Measurements from ENCODE around the gene AIMP1.
A peak's percentile ranks its signal among the peaks of the same experiment; 100 is the strongest.
"Not testable (repeated sequence)": the region's sequence is repeated elsewhere in the genome, so short reads cannot be mapped to it uniquely, and the experiment has no call there.

Gene AIMP1

DNA sequence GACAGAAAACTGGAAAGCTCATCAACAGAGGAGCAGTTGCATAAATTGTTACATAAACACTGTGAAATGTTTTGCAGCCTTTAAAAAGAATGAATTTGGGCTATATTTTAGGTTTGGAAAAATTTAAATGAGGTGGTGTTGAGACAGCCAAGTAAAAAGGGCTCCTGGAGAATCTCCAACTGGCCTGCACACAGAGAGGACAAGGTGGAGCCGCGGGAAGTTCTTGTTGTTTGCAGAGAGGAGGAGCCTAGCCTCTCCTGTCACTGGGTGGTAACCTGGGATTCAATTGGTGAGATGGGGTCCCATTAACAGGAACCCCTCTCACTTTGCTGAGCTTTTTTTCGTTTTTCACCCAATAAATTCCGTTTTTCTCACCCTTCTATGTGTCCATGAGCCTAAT, 38.8 kb downstream of the AIMP1 start:
- no peak for DNase-seq

DNA sequence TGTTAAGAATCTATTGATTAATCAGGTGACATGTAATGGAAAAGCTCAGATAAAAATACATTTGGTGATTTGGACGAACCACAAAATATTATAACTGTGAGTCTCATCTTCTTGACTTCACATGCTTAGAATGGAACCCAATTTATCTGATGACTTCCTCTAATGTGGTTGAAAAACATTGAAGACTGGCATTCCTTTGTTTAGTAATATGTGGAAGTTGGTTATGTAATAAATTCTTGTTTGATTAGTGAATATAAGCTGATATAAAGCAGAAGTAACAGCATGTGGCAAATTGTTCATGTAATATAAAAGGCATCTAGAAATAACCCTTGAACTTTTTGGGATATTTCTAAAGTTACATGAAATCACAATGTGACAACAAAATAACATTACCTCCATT, 42.5 kb downstream of the AIMP1 start:
- DNase-seq, result no peak

DNA sequence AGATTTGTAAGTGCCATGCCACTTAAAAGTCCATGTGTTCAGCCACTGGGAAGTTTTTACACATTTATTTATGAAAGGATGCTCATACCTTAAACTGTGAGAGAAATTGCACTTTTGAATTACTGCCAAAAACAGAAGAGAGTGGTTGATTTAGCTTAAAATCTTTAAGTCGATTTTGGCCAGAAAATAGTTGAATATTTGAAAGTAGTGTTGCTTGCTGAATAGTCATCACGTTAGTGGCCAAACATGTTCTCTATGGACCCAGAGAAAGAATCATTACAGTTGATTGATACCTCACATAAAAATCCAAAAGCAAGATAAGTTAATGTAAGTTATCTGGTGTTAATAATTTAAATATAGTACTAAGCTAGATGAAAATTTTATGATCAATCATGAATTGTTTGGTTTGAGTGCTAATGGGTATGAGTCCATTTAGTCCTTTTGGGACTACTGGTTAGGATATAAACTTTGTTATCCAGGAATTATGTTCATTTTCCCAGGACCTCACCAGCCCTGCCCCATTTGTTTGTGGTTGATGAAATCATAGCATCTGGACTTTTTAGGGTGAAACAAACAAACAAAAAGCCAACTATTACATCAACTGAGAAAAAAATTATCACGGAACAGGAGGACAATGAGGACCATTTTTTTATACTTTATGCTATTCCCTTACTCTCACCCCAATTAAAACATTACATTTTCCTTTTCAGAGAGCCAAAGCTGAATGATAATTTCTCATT, 45.9 kb downstream of the AIMP1 start:
- no peak for DNase-seq

DNA sequence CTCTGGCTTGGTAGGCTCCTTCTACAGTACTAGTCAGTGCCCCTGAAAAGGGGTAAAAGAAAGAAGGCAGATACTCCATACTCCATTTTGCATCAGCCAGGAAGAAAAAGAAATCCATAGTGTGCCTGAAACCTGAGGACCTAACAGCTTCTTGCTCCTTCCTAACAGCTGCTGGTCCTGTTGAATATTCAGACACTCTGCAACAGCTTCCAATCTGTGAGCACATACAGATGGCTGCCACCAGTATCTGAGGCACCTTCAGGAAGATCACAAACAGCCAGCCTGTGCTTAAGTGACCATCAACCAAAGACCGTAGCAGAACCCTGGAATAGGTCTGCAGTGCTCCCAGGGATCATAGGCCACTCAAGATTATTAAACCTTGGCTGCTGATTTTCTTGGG, 47.9 kb downstream of the AIMP1 start:
- DNase-seq, result no peak

DNA sequence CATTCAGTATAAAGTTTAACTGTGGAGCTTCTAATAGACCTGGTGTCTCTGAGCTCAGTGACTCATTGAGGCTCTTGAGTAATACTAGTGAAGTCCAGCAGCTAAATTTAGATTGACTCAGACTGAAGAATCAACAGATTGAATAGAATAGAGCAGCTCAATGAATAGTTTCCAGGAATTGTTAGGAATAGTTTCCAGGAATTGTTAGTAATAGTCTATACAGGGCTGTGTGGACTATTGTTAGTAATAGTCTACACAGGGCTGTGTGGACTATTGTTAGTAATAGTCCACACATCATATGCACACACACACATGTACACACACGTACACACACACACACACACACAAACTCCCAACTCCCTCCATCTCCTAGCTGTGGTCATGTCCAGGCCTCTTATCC, 49.3 kb downstream of the AIMP1 start:
- peak; percentile 17 for DNase-seq

DNA sequence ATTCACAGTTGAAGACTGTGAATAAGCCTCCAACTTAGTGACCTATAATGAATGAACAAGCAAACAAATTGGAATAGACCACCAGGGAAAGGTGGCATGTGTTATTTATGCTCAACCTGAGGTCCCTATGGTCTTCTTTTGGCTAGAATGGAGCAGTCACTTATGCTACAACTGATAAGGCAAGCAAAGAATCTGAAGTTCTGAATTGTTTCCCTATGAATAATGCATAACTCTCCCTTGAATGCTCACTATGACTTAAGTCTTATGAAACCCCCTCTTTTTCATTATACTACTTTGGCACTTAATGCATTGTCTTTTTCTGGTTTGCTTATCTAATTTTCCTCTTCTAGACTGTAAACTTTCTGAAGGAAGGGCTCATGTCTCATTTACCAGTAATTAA, 49.7 kb downstream of the AIMP1 start:
- DNase-seq, result no peak

DNA sequence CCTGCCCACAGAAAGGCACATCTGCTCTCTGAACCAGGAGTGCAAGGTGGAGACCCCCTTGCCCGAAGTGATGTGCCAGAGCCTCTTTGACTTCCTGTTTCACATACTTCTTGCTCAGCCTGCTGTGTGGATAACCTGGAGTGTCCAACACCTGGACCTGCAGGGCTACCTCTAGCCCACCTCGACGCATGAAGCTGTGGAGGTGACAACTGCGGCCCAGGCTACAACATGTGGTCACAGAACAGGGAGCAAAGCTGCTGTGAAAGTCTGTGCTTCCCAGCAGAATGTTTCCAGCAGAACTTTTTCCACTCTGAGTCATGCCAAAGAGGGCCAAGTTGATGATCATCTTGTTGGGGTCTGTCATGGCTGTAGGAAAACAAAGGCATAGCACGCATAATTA, 50.7 kb downstream of the AIMP1 start:
- no peak for DNase-seq

DNA sequence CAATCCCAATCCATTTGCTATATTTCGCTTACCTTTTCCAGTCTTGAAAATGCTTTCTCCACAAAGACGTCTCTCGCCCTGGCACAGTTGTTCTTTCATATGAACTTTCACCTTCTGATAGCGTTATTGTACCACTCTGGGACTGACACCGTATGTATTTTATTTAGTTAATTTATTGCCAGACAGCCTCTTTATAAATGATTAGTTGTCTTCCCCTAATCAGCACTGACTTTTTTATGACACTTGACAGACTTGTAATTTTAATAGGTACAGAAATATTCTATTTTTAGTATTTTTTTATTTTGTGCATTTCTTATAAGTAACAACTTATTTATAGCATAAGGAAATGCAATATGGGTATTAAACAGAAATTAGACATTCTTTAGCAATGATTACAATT, 52.3 kb downstream of the AIMP1 start, which contains the start of gene GIMD1:
Gene GIMD1, minus strand, starts transcription at position 101 of the 400 bp plus-strand sequence. CDS start 1,343 bp downstream, outside the sequence.
- no peak for DNase-seq

DNA sequence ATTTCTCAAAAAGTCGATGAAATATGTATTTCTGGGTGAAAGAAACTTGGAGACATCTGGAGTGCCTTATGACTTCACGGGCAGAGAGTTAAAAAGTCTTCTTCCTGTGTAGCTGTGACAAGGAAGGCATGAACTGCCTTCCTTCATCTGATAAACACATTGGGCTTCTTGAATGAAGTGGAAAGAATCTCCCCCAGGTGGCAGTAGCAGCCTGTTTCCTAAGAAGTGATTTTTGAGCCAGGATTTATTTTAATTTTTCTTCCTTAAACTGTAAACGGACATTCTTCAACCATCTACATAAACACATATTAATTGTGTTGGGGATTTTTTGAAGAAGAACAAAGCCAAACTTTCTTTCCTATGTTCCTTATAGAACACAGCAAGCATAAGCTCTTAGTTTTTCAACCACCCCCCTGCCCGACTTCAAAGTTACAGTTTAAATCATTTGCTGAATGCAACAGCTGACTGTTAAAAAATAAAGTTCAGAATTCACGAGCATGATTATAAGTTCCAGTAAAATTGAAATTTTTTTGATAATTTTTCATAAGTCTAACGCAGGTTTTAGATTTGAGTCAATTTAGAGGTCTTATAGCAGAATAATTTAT, 53.2 kb downstream of the AIMP1 start:
- peak; percentile 27 for DNase-seq

DNA sequence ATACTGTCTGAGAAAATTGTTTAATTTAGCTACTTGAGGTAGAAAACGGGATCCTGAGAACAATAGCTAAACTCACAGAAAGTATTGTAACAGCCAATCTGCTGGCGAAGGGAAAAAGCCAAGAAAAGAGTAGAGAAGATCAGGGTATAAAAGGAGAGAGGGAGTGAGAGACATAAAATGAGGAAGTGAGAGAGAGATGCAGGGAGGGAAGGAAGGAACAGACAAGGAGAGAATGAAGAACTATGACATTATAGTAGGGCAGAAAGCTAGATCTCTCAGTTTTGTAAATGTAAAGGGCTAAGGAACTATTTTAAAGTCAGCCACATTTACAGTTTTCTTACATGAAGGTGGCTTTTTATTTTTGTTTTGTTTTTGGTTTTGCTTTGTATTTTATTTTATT, 53.9 kb downstream of the AIMP1 start:
- DNase-seq, result no peak

DNA sequence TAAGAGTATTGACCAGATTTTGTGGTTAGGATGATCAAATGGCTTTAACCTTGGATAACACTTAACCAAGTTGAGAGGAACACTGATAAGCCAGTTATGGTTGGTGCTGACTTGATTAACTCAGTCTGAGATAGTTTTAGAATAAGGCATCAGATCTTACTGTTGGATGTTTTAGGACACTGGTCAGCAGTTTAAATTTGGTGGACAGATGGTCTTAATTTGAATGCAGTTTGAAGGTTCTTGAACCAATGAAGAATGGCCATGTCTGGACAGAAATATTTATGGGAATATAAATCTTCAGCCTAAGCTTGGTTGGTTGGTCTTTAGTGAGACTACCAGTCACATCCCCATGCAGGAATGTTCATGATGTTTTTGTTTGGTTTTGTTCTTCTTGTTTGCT, 54.8 kb downstream of the AIMP1 start:
- no peak for DNase-seq

DNA sequence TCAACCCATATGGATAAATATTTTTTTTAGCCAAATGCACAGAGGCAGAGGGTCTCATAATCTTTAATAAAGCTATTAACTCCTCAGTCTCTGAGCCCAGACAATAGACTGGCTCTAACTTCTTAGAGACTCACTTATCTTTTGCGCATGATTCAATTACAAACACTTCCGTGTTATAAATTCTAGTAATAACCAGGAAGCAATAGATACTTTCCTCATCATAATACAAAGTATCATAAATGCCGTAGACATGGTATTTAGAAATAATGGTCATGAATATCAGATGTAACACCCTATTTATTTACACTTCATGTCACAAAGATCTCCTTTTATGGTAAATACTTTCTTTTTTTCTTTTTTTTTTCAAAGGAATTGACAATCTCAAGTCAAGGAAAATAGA, 56.7 kb downstream of the AIMP1 start:
- no peak for DNase-seq

DNA sequence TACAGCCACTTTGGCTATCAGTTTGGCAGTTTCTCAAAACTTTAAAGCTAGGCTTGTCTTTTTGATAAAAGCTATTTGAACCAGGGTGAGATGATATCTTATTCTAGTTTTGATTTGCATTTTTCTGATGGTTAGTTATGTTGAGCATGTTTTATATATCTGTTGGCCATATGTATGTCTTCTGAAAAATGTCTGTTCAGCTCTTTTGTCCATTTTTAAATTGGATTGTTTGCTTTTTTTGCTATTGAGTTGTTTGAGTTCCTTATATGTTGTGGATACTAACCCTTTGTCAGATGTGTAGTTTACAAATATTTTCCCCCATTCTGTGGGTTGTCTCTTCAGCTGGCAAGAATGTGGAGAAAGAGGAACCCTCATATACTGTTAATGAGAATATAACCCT, 63.8 kb downstream of the AIMP1 start:
- DNase-seq, result no peak

DNA sequence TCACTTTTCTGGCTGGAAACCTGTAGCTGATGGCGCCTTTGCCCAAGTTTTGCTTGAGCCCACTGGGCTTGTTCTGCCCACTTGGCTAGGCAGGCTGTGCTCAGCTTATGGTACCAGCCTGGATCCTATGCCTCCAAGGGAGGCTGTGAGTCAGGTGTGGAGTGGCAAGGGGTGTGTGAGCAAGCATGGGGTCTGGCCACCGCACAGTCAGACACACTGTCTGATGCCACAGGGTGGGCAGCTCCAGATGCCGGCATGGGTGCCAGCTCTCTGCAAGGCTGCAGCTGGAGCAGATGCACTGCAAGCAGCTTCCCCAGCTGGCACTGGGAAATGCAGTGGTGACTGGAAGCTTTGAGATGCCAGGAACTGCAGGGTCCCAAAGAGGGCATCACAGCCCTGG, 68.5 kb downstream of the AIMP1 start:
- DNase-seq, result no peak

DNA sequence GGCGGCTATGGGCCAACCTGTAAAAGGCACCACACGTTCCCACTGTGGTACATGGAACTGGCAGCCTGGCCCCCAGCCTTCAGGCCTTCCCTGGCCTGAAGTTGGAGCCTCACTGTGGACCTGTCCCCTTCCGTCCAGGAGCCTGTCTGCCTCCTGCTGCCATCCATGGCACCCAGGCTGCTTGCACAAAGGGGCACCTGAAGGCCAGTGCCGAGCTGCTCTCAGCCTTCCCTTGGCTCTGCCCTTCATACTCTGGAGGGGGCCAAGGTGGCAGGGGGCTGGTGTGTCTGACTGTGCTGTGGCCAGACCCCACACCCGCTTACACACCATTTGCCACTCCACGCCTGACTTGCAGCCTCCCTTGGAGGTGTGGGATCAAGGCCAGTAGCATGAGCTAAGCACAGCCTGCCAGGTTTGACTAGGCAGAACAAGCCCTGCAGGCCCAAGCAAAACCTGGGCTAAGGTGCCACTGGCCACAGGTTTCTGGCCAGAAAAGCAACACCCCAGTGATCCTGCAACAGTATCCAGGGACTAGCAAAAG, 69.6 kb downstream of the AIMP1 start:
- DNase-seq, result no peak

DNA sequence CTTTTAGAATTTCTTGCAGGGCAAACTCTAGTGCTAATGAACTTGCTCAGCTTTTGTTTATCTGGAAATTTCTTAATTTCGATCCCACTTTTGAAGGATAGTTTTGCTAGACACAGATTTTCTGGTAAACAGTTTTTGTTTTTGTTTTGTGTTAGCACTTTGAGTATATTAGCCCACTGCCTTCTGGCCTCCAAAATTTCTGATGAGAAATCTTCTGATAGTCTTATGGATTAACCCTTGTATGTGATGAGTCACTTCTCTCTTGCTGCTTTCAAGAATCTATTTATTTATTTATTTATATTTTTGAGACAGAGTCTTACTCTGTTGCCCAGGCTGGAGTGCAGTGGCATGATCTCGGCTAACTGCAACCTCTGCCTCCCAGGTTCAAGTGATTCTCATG, 79.2 kb downstream of the AIMP1 start:
- no peak for DNase-seq

DNA sequence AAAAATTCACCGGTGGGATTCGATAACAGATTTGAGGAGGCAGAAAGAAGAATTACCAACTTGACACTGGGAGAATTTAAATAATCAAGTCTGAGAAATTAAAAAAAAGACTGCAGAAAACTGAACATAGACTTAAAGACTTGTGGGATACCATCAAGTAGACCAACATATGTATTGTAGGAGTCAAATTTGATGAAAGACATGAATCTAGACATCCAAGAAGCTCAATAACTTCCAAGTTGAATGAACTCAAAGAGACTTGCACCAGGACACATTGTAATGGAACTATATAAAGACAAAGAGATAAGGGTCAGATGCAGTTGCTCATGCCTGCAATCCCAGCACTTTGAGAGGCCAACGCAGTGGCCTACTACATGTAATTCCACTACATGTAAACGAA, 82.5 kb downstream of the AIMP1 start:
- DNase-seq, result not testable (repeated sequence)

All from SIG-M5 (cell line).